Activated gamma-delta T cell treated with Interleukin-2 at 50 U/mL for 16 hours (primary cell): ENCODE data around the gene MYO1C.

Experiments
- DNase-seq: peaks from one replicate; pipeline ENCODE4 v3.0.0-alpha.2; 2020

Gene MYO1C

DNA sequence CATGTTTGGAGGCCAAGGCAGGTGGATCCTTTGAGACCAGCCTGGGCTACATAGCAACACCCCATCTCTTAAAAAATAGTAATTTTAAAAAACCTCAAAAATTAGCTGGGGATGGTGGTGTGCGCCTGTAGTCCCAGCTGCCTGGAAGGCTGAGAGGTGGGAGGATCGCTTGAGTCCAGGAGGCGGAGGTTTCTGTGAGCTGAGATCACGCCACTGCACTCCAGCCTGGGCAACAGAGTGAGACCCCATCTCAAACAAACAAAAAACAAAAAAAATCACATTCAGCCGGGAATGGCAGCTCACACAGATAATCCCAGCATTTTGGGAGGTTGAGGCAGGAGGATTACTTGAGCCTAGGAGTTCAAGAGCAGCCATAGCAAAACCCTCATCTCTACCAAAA lies 76.1 kb downstream of the MYO1C start:
- DNase-seq: no peak

DNA sequence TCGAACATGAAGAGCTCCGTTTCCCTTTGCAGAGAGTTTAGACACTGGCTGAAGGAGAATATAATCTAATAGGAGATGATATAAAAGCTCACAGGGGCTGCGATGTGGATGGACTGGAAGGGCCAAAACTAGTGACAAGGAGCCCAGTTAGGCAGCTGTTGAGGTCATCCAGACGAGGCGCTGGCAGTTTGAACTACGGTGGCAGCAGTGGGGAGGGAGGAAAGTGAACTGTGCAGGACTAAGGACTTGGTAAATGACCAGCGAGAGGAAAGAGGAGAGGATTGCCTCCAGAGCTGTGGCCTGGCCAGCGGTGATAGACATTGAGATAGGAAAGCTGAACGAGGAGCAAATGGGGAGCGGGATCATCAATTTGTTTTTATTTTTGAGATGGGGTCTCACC lies 77.9 kb downstream of the MYO1C start:
- DNase-seq: no peak
